Neural cell (in vitro differentiated cells): ENCODE measurements around the gene DGKG. TPM values are rescaled to one million over a fixed set of nuclear protein-coding genes. Genes with fewer than 3 reads are reported as not detected.

ENCODE experiments used
- H2AFZ ChIP-seq: fragments of 200-600, 300-800 bp; sonication (generic), shearing (Covaris generic); 2 replicates; pipeline ENCODE4 v1.6.0; 2014; ENCODE audit warnings: low read depth, mild to moderate bottlenecking, antibody characterized with exemption, low read length, moderate library complexity
- H3F3A ChIP-seq: fragments of 200-600 bp; shearing (Covaris generic); 2 replicates; pipeline ENCODE4 v1.6.1; 2016; ENCODE audit warnings: mild to moderate bottlenecking, moderate library complexity, mixed read lengths, antibody characterized with exemption, low read length; ENCODE audit not compliant: insufficient read depth, poor library complexity, severe bottlenecking
- H3K27ac ChIP-seq: fragments of 200-600, 300-800 bp; sonication (generic), shearing (Covaris generic); 2 replicates; pipeline ENCODE4 v1.5.1; 2014; ENCODE audit warnings: mild to moderate bottlenecking, low read length, moderate library complexity
- H3K27me3 ChIP-seq: fragments of 300-800, 200-600 bp; sonication (generic), shearing (Covaris generic); 2 replicates; pipeline ENCODE4 v1.6.0; 2014; ENCODE audit warnings: mild to moderate bottlenecking, low read depth, low read length, moderate library complexity; ENCODE audit not compliant: insufficient read depth
- H3K36me3 ChIP-seq: fragments of 300-800, 200-600 bp; sonication (generic), shearing (Covaris generic); 2 replicates; pipeline ENCODE4 v1.5.1; 2014; ENCODE audit warnings: mild to moderate bottlenecking, antibody characterized with exemption, low read length, moderate library complexity; ENCODE audit not compliant: insufficient read depth
- H3K4me2 ChIP-seq: fragments of 300-800, 200-600 bp; sonication (generic), shearing (Covaris generic); 2 replicates; pipeline ENCODE4 v1.6.0; 2014; ENCODE audit warnings: mild to moderate bottlenecking, low read length
- H3K4me3 ChIP-seq: fragments of 300-800, 200-600 bp; sonication (generic), shearing (Covaris generic); 2 replicates; pipeline ENCODE4 v1.5.1; 2014; ENCODE audit warnings: mild to moderate bottlenecking, low read length, moderate library complexity
- H3K79me2 ChIP-seq: fragments of 200-600 bp; shearing (Covaris generic); replicated peaks from 2 replicates; pipeline ENCODE4 v1.6.0; 2014; ENCODE audit warnings: mild to moderate bottlenecking, low read length, moderate library complexity; ENCODE audit not compliant: insufficient read depth
- H3K9ac ChIP-seq: fragments of 300-800, 200-600 bp; sonication (generic), shearing (Covaris generic); 2 replicates; pipeline ENCODE4 v1.6.1; 2016; ENCODE audit warnings: mild to moderate bottlenecking, low read length, mixed read lengths
- H3K9me2 ChIP-seq: fragments of 200-600 bp; shearing (Covaris generic); 2 replicates; pipeline ENCODE4 v1.6.1; 2016; ENCODE audit warnings: mild to moderate bottlenecking, low read length, mixed read lengths; ENCODE audit not compliant: insufficient read depth
- H3K9me3 ChIP-seq: fragments of 200-600, 300-800 bp; sonication (generic), shearing (Covaris generic); 2 replicates; pipeline ENCODE4 v1.6.1; 2016; ENCODE audit warnings: mild to moderate bottlenecking, mixed run types, low read length, moderate library complexity, mixed read lengths
- H4K20me1 ChIP-seq: fragments of 200-600 bp; shearing (Covaris generic); 2 replicates; pipeline ENCODE4 v1.6.1; 2016; ENCODE audit warnings: mild to moderate bottlenecking, mixed run types; ENCODE audit not compliant: insufficient read depth
- EP300 ChIP-seq: fragments of 450-650 bp; conservative IDR thresholded peaks from 2 replicates; pipeline ENCODE4 v1.6.1; 2014; ENCODE audit warnings: antibody characterized with exemption, mild to moderate bottlenecking, moderate library complexity; ENCODE audit not compliant: poor library complexity, severe bottlenecking
- EZH2 ChIP-seq: fragments of 200-600, 300-800 bp; shearing (Covaris generic), sonication (generic); IDR thresholded peaks from 2 replicates; pipeline ENCODE4 v1.6.1; 2014; ENCODE audit warnings: antibody characterized with exemption, low read length, borderline replicate concordance, mild to moderate bottlenecking; ENCODE audit not compliant: insufficient read depth, poor library complexity, severe bottlenecking
- MXI1 ChIP-seq: fragments of 450-650 bp; conservative IDR thresholded peaks from 2 replicates; pipeline ENCODE4 v1.6.1; 2014; ENCODE audit warnings: antibody characterized with exemption, mild to moderate bottlenecking; ENCODE audit not compliant: poor library complexity, severe bottlenecking
- POLR2AphosphoS5 ChIP-seq: IDR thresholded peaks from 2 replicates; pipeline ENCODE4 v1.6.1; 2012
- RAD21 ChIP-seq: fragments of 450-650 bp; conservative IDR thresholded peaks from 2 replicates; pipeline ENCODE4 v1.6.1; 2014; ENCODE audit warnings: antibody characterized with exemption, mild to moderate bottlenecking, moderate library complexity
- REST ChIP-seq: IDR thresholded peaks from 2 replicates; pipeline ENCODE4 v1.6.1; 2012; ENCODE audit warnings: borderline replicate concordance
- SMC3 ChIP-seq: fragments of 450-650 bp; conservative IDR thresholded peaks from 2 replicates; pipeline ENCODE4 v1.6.1; 2014; ENCODE audit warnings: antibody characterized with exemption, mild to moderate bottlenecking, moderate library complexity; ENCODE audit not compliant: poor library complexity
- TAF1 ChIP-seq: IDR thresholded peaks from 2 replicates; pipeline ENCODE4 v1.6.1; 2012; ENCODE audit warnings: low read depth
- polyA plus RNA-seq: library from polyadenylated mRNA; depleted of rRNA; stranded (reverse); fragments of >200 nt; gene quantifications from 2 replicates; pipeline ENCODE4 v1.2.3, GENCODE V29; 2014
- TF ChIP-seq, protein P1 (sequence below): fragments of 450-650 bp; IDR thresholded peaks from 2 replicates; pipeline ENCODE4 v1.5.1; 2014; ENCODE audit warnings: antibody characterized with exemption, mild to moderate bottlenecking, moderate library complexity; ENCODE audit not compliant: poor library complexity, severe bottlenecking

Gene DGKG
- polyA plus RNA-seq, 1 donor from 2014 or later, result not detected

GRCh38 chr3:186380622-186381380, 18.8 kb upstream of the DGKG start:
- H2AFZ ChIP-seq, result no peak overlapping the region
- H3K9ac ChIP-seq, result no peak overlapping the region
- H3K4me3 ChIP-seq, result no peak overlapping the region
- no peaks in the 10 kb centered on the region for H3K36me3 ChIP-seq
- no peaks in the 10 kb centered on the region for H3K9me2 ChIP-seq
- H3K4me2 ChIP-seq, result no peak overlapping the region
- TF ChIP-seq TAF1 (no peak), SMC3 (no peak), EP300 (no peak), POLR2AphosphoS5 (no peak), RAD21 (no peak)
- no peaks in the 10 kb centered on the region for H3K27me3 ChIP-seq
- no peak overlapping the region for H3K27ac ChIP-seq
- no peaks in the 10 kb centered on the region for H4K20me1 ChIP-seq
- H3K79me2 ChIP-seq, result no peaks in the 10 kb centered on the region
- no peaks in the 10 kb centered on the region for H3K9me3 ChIP-seq
- H3F3A ChIP-seq, result no peaks in the 10 kb centered on the region

DNA sequence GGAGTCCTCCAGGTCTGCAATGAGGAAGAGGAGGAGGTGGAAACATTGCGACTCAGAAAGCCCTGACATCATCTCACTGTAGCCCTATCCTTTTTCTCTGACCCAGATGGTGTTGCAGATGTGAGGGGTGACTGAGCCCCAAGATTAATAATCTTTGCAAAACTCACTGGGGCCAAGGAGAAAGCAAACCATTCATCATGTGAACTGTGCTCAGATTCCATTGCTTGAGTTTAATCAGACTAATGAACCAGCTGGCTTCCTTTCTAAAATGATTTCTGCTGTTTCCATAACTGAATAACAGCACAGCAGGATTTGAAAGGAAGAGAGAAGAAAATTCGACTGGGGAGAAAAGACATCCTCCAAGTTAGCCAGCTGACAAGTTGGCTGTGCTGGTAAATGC, 13.4 kb upstream of the DGKG start:
- H3K4me2 ChIP-seq, result no peak overlapping the region
- no peaks in the 10 kb centered on the region for H4K20me1 ChIP-seq
- H3K27ac ChIP-seq, result no peak overlapping the region
- H3K9me2 ChIP-seq, result no peaks in the 10 kb centered on the region
- H3K9ac ChIP-seq, result no peak overlapping the region
- H3K9me3 ChIP-seq, result no peaks in the 10 kb centered on the region
- no peak overlapping the region for H2AFZ ChIP-seq
- no peaks in the 10 kb centered on the region for H3K36me3 ChIP-seq
- H3K79me2 ChIP-seq, result no peaks in the 10 kb centered on the region
- no peak overlapping the region for H3K4me3 ChIP-seq
- no peaks in the 10 kb centered on the region for H3F3A ChIP-seq
- no peak for TF ChIP-seq EP300
- TF ChIP-seq TAF1, result no peak
- TF ChIP-seq, protein P1, sequence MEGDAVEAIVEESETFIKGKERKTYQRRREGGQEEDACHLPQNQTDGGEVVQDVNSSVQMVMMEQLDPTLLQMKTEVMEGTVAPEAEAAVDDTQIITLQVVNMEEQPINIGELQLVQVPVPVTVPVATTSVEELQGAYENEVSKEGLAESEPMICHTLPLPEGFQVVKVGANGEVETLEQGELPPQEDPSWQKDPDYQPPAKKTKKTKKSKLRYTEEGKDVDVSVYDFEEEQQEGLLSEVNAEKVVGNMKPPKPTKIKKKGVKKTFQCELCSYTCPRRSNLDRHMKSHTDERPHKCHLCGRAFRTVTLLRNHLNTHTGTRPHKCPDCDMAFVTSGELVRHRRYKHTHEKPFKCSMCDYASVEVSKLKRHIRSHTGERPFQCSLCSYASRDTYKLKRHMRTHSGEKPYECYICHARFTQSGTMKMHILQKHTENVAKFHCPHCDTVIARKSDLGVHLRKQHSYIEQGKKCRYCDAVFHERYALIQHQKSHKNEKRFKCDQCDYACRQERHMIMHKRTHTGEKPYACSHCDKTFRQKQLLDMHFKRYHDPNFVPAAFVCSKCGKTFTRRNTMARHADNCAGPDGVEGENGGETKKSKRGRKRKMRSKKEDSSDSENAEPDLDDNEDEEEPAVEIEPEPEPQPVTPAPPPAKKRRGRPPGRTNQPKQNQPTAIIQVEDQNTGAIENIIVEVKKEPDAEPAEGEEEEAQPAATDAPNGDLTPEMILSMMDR, result no peak
- TF ChIP-seq REST, result no peak
- no peak for TF ChIP-seq EZH2
- no peak for TF ChIP-seq SMC3
- TF ChIP-seq POLR2AphosphoS5, result no peak
- no peak for TF ChIP-seq RAD21
- TF ChIP-seq MXI1, result no peak
- H3K27me3 ChIP-seq, result no peaks in the 10 kb centered on the region
